DND-41 (cell line): ENCODE results near the gene CLEC19A.

ENCODE experiments used
- ATAC-seq: fragments of 200-7000 bp; cut with Tn5 transposase; 3 replicates; pipeline ENCODE4 v1.9.1; 2021; ENCODE audit warnings: low read depth; ENCODE audit not compliant: insufficient read depth
- DNase-seq: peaks from one replicate; pipeline ENCODE4 v3.0.0-alpha.2; 2020
- H2AFZ ChIP-seq: 2 replicates; pipeline ENCODE4 v1.6.0; 2012; ENCODE audit warnings: low read depth, low read length
- H3K27ac ChIP-seq: 2 replicates; pipeline ENCODE4 v1.5.1; 2012; ENCODE audit warnings: low read length, inconsistent platforms
- H3K27me3 ChIP-seq: fragments of 200-600 bp; sonication (generic); 2 replicates; pipeline ENCODE4 v1.6.0; 2012; ENCODE audit warnings: low read length, mild to moderate bottlenecking, inconsistent platforms; ENCODE audit not compliant: insufficient read depth, poor library complexity
- H3K36me3 ChIP-seq: 2 replicates; pipeline ENCODE4 v1.5.1; 2012; ENCODE audit warnings: low read length, inconsistent platforms; ENCODE audit not compliant: insufficient read depth
- H3K4me1 ChIP-seq: 2 replicates; pipeline ENCODE4 v1.5.1; 2012; ENCODE audit warnings: mild to moderate bottlenecking, low read length; ENCODE audit not compliant: insufficient read depth
- H3K4me2 ChIP-seq: 2 replicates; pipeline ENCODE4 v1.6.0; 2012; ENCODE audit warnings: mild to moderate bottlenecking, moderate library complexity, low read length, inconsistent platforms; ENCODE audit not compliant: insufficient read depth
- H3K4me3 ChIP-seq, 2 experiments: fragments of 200-600 bp in 1 of 2; shearing (Covaris generic) in 1 of 2; 2 replicates each; pipeline ENCODE4 v1.5.1; 2012 to 2016; ENCODE audit warnings: inconsistent platforms in 2 of 2, low read length in 2 of 2, mild to moderate bottlenecking in 2 of 2, low read depth in 1 of 2, moderate library complexity in 1 of 2
- H3K79me2 ChIP-seq: 2 replicates; pipeline ENCODE4 v1.6.0; 2012; ENCODE audit warnings: low read length, inconsistent platforms; ENCODE audit not compliant: insufficient read depth
- H3K9ac ChIP-seq: 2 replicates; pipeline ENCODE4 v1.6.0; 2012; ENCODE audit warnings: low read depth, mild to moderate bottlenecking, inconsistent platforms, low read length, moderate library complexity
- H3K9me3 ChIP-seq: 2 replicates; pipeline ENCODE4 v1.5.1; 2012; ENCODE audit warnings: low read length, moderate library complexity, mild to moderate bottlenecking, inconsistent platforms; ENCODE audit not compliant: insufficient read depth, severe bottlenecking
- H4K20me1 ChIP-seq: 2 replicates; pipeline ENCODE4 v1.6.0; 2012; ENCODE audit warnings: low read length; ENCODE audit not compliant: insufficient read depth
- EZH2 ChIP-seq: IDR thresholded peaks from 3 replicates; pipeline ENCODE4 v1.6.1; 2012; ENCODE audit warnings: borderline replicate concordance, low read depth, mild to moderate bottlenecking, moderate library complexity, low read length, inconsistent platforms; ENCODE audit not compliant: severe bottlenecking
- TF ChIP-seq, protein P1 (sequence below): IDR thresholded peaks from 2 replicates; pipeline ENCODE4 v1.5.1; 2012; ENCODE audit warnings: borderline replicate concordance, low read length, moderate library complexity, mild to moderate bottlenecking; ENCODE audit not compliant: poor library complexity, severe bottlenecking; ENCODE audit errors: extremely low read depth

Gene CLEC19A

GRCh38 chr16:19295393-19295792 is 9.9 kb downstream of the CLEC19A start:
- ATAC-seq (no peak), DNase-seq (no peak)
- Histone ChIP-seq H3K27me3 (no peaks in the 10 kb centered on the region), H3K27ac (no peak overlapping the region), H3K4me1 (no peaks in the 10 kb centered on the region), H3K4me3 (no peak overlapping the region), H3K4me2 (no peak overlapping the region), H2AFZ (no peak overlapping the region), H3K79me2 (no peaks in the 10 kb centered on the region), H3K9ac (no peak overlapping the region), H3K9me3 (no peaks in the 10 kb centered on the region), H3K36me3 (no peaks in the 10 kb centered on the region), H4K20me1 (no peaks in the 10 kb centered on the region)
- no peak for TF ChIP-seq EZH2
- TF ChIP-seq, protein P1, sequence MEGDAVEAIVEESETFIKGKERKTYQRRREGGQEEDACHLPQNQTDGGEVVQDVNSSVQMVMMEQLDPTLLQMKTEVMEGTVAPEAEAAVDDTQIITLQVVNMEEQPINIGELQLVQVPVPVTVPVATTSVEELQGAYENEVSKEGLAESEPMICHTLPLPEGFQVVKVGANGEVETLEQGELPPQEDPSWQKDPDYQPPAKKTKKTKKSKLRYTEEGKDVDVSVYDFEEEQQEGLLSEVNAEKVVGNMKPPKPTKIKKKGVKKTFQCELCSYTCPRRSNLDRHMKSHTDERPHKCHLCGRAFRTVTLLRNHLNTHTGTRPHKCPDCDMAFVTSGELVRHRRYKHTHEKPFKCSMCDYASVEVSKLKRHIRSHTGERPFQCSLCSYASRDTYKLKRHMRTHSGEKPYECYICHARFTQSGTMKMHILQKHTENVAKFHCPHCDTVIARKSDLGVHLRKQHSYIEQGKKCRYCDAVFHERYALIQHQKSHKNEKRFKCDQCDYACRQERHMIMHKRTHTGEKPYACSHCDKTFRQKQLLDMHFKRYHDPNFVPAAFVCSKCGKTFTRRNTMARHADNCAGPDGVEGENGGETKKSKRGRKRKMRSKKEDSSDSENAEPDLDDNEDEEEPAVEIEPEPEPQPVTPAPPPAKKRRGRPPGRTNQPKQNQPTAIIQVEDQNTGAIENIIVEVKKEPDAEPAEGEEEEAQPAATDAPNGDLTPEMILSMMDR = no peak

DNA sequence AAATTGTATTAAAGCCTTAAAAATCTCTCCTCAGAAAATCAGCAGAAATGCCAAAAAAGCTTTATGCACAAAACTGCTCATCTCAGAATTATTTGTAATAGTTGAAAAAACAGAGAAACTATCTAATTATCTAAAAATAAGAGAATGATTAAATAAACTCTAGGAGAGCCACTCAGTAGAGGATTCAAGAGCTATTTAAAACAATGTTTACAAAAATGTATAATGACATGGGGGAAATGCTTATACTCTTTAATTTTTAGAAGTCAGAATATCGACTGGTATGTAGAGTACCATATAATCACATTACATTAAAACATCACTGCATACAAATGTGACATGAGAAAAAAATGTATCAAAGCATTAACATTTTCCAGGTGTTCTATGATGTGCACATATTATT is 11.9 kb downstream of the CLEC19A start:
- no peak overlapping the region for H3K4me3 ChIP-seq
- H3K4me1 ChIP-seq = no peaks in the 10 kb centered on the region
- no peaks in the 10 kb centered on the region for H3K79me2 ChIP-seq
- no peak overlapping the region for H3K27ac ChIP-seq
- ATAC-seq = no peak
- DNase-seq = no peak
- no peaks in the 10 kb centered on the region for H3K9me3 ChIP-seq
- TF ChIP-seq EZH2 = no peak
- TF ChIP-seq, protein P1 = no peak
- no peaks in the 10 kb centered on the region for H4K20me1 ChIP-seq
- no peak overlapping the region for H2AFZ ChIP-seq
- H3K9ac ChIP-seq = no peak overlapping the region
- H3K36me3 ChIP-seq = no peaks in the 10 kb centered on the region
- no peaks in the 10 kb centered on the region for H3K27me3 ChIP-seq
- H3K4me2 ChIP-seq = no peak overlapping the region

- TF ChIP-seq, protein P1 = no peak
- no peak for TF ChIP-seq EZH2
- H3K27ac ChIP-seq = no peak overlapping the region
- no peak for DNase-seq
These were observed 14.0 kb downstream of the CLEC19A start for GRCh38 chr16:19299565-19299964.

DNA sequence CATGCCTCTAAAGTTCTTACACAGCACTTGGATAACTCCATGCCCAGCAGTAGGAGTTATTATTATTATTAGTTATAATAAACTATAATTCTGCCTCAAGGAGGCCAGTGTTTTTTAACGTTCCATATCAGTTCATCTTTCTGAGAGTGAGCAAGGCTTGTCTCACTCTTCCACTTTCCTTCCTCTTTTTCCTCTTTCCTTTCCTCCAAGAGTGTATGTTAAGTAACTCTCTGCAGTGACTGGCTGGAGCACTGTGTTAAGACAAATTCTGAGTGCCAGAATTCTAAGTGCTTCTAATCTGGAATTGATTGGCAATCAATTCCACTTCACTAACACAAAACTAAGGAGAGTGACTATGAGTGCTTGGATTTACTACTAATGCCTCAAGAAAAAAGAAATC is 16.4 kb downstream of the CLEC19A start:
- DNase-seq (no peak), ATAC-seq (no peak)
- Histone ChIP-seq H3K36me3 (no peaks in the 10 kb centered on the region), H4K20me1 (no peaks in the 10 kb centered on the region), H3K9me3 (no peaks in the 10 kb centered on the region), H3K9ac (no peak overlapping the region), H3K4me1 (no peaks in the 10 kb centered on the region), H2AFZ (no peak overlapping the region), H3K27ac (no peak overlapping the region), H3K79me2 (no peaks in the 10 kb centered on the region), H3K4me3 (no peak overlapping the region), H3K27me3 (no peaks in the 10 kb centered on the region), H3K4me2 (no peak overlapping the region)
- TF ChIP-seq EZH2 = no peak
- TF ChIP-seq, protein P1 = no peak

More at GRCh38 chr16:19299565-19299964, 14.0 kb downstream of the CLEC19A start:
- no peaks in the 10 kb centered on the region for H3K9me3 ChIP-seq
- no peak overlapping the region for H3K9ac ChIP-seq
- H4K20me1 ChIP-seq = no peaks in the 10 kb centered on the region
- H2AFZ ChIP-seq = no peak overlapping the region
- H3K79me2 ChIP-seq = no peaks in the 10 kb centered on the region
- ATAC-seq = no peak
- H3K27me3 ChIP-seq = no peaks in the 10 kb centered on the region
- H3K4me3 ChIP-seq = no peak overlapping the region
- H3K4me1 ChIP-seq = no peaks in the 10 kb centered on the region
- no peak overlapping the region for H3K4me2 ChIP-seq
- no peaks in the 10 kb centered on the region for H3K36me3 ChIP-seq
